H1 (cell line): Measurements from ENCODE around the gene SCCPDH. TPM values are rescaled to one million over a fixed set of nuclear protein-coding genes. Genes with fewer than 3 reads are reported as not detected.

ENCODE experiments used
- CTCF ChIA-PET: fragments of 300-600 bp; sonication (Branson Sonifier 250); formaldehyde crosslinking; loops from one replicate; lab custom pipeline; 2021; ENCODE audit not compliant: partially characterized antibody; lab: Charles Lee
- POLR2A ChIA-PET: fragments of 300-600 bp; sonication (Branson Sonifier 250); formaldehyde crosslinking; loops from one replicate; lab custom pipeline; 2021; ENCODE audit warnings: inconsistent platforms; ENCODE audit not compliant: partially characterized antibody; lab: Charles Lee
- DNase-seq, 2 experiments: peaks; one replicate each; pipeline versions ENCODE4 v3.0.0 to v3.0.0-alpha.2; 2010 to 2022; ENCODE audit warnings: low spot score in 2 of 2, low read depth in 1 of 2, mixed read lengths in 1 of 2
- FAIRE-seq: peaks from 2 replicates; lab custom pipeline; 2011; peaks lifted over from hg19 to GRCh38; lab: Jason Lieb, UNC
- H2AFZ ChIP-seq: 2 replicates; pipeline ENCODE4 v1.8.1; 2012; ENCODE audit warnings: low read length, inconsistent platforms
- H2AK5ac ChIP-seq: 2 replicates; pipeline ENCODE4 v1.6.1; 2013; ENCODE audit warnings: low read depth, low read length
- H2BK120ac ChIP-seq: replicated peaks from 2 replicates; pipeline ENCODE3; 2013; ENCODE audit warnings: low read depth, low read length, inconsistent platforms
- H2BK12ac ChIP-seq: 2 replicates; pipeline ENCODE4 v1.6.1; 2013; ENCODE audit warnings: low read depth, low read length
- H2BK15ac ChIP-seq: 2 replicates; pipeline ENCODE4 v1.6.1; 2013; ENCODE audit warnings: low read length
- H2BK20ac ChIP-seq: 2 replicates; pipeline ENCODE4 v1.6.1; 2013; ENCODE audit warnings: low read length
- H2BK5ac ChIP-seq: 2 replicates; pipeline ENCODE4 v1.6.1; 2013; ENCODE audit warnings: low read depth, low read length
- H3K14ac ChIP-seq: 2 replicates; pipeline ENCODE4 v1.6.1; 2013; ENCODE audit warnings: inconsistent platforms; ENCODE audit not compliant: insufficient read length
- H3K18ac ChIP-seq: 2 replicates; pipeline ENCODE4 v1.6.1; 2013; ENCODE audit warnings: low read length; ENCODE audit errors: extremely low read depth
- H3K23ac ChIP-seq: 2 replicates; pipeline ENCODE4 v1.6.1; 2013; ENCODE audit warnings: inconsistent platforms; ENCODE audit not compliant: insufficient read length
- H3K23me2 ChIP-seq: 2 replicates; pipeline ENCODE4 v1.6.1; 2013; ENCODE audit warnings: low read depth, low read length
- H3K27ac ChIP-seq: 2 replicates; pipeline ENCODE4 v1.6.1; 2011; ENCODE audit warnings: low read depth, low read length, inconsistent platforms
- H3K27me3 ChIP-seq, 4 experiments: replicated peaks in 1 of 4; 1 replicate in 1 of 4; 2 replicates in 3 of 4; pipeline versions ENCODE4 v1.6.1 to v1.8.1; 2011 to 2013; ENCODE audit warnings: low read length in 3 of 4, mild to moderate bottlenecking in 3 of 4, inconsistent platforms in 2 of 4, mixed read lengths in 2 of 4, moderate library complexity in 1 of 4; ENCODE audit not compliant: control insufficient read depth in 3 of 4, insufficient read depth in 3 of 4; ENCODE audit errors: extremely low read depth in 1 of 4
- H3K36me3 ChIP-seq, 4 experiments: 2 replicates each; pipeline versions ENCODE4 v1.6.1 to v1.8.1; 2011 to 2013; ENCODE audit warnings: mild to moderate bottlenecking in 4 of 4, low read length in 3 of 4, moderate library complexity in 2 of 4, control low read depth in 1 of 4, inconsistent platforms in 1 of 4; ENCODE audit not compliant: insufficient read depth in 4 of 4, control insufficient read depth in 2 of 4
- H3K4ac ChIP-seq: replicated peaks from 2 replicates; pipeline ENCODE3; 2013; ENCODE audit warnings: low read length, low read depth, mixed read lengths, inconsistent platforms; ENCODE audit not compliant: insufficient read length
- H3K4me1 ChIP-seq, 4 experiments: replicated peaks in 1 of 4; 1 replicate in 1 of 4; 2 replicates in 3 of 4; pipeline versions ENCODE4 v1.6.1 to v1.8.1; 2011 to 2013; ENCODE audit warnings: low read length in 3 of 4, inconsistent platforms in 2 of 4, mixed read lengths in 1 of 4; ENCODE audit not compliant: insufficient read depth in 4 of 4, control insufficient read depth in 3 of 4
- H3K4me2 ChIP-seq, 2 experiments: 2 replicates each; pipeline versions ENCODE4 v1.6.1 to v1.8.1; 2011 to 2013; ENCODE audit warnings: low read depth in 2 of 2, low read length in 2 of 2, control low read depth in 1 of 2, inconsistent platforms in 1 of 2, mild to moderate bottlenecking in 1 of 2; ENCODE audit not compliant: insufficient read depth in 1 of 2
- H3K4me3 ChIP-seq, 4 experiments: fragments of 200-600, 300-600 bp in 1 of 4; sonication (generic), shearing (Covaris generic), sonication (Bioruptor Twin) in 1 of 4; 2 replicates each; pipeline versions ENCODE4 v1.5.1 to v1.8.1; 2011 to 2016; ENCODE audit warnings: low read length in 4 of 4, low read depth in 3 of 4, control low read depth in 2 of 4, inconsistent platforms in 2 of 4, mild to moderate bottlenecking in 2 of 4, mixed read lengths in 1 of 4, moderate library complexity in 1 of 4; ENCODE audit not compliant: insufficient read depth in 2 of 4; ENCODE audit errors: extremely low read depth in 1 of 4
- H3K56ac ChIP-seq: replicated peaks from 2 replicates; pipeline ENCODE3; 2013; ENCODE audit warnings: low read depth, mild to moderate bottlenecking, mixed read lengths, low read length, inconsistent platforms; ENCODE audit not compliant: insufficient read length
- H3K79me1 ChIP-seq: 2 replicates; pipeline ENCODE4 v1.6.1; 2013; ENCODE audit warnings: low read depth, low read length, control low read depth
- H3K79me2 ChIP-seq, 2 experiments: 2 replicates each; pipeline versions ENCODE4 v1.6.1 to v1.8.1; 2012 to 2013; ENCODE audit warnings: low read length in 2 of 2, mild to moderate bottlenecking in 2 of 2, inconsistent platforms in 1 of 2; ENCODE audit not compliant: insufficient read depth in 2 of 2, control insufficient read depth in 1 of 2
- H3K9ac ChIP-seq, 4 experiments: replicated peaks in 1 of 4; 1 replicate in 1 of 4; 2 replicates in 3 of 4; pipeline versions ENCODE4 v1.6.1 to v1.8.1; 2011 to 2013; ENCODE audit warnings: low read depth in 3 of 4, low read length in 3 of 4, control low read depth in 2 of 4, mild to moderate bottlenecking in 2 of 4, moderate library complexity in 2 of 4, inconsistent platforms in 1 of 4; ENCODE audit errors: extremely low read depth in 1 of 4
- H3K9me3 ChIP-seq, 2 experiments: 2 replicates each; pipeline versions ENCODE4 v1.6.1 to v1.8.1; 2012 to 2013; ENCODE audit warnings: mild to moderate bottlenecking in 2 of 2, moderate library complexity in 2 of 2, control low read depth in 1 of 2, inconsistent platforms in 1 of 2, low read depth in 1 of 2, low read length in 1 of 2, mixed read lengths in 1 of 2; ENCODE audit not compliant: insufficient read depth in 2 of 2
- H4K20me1 ChIP-seq, 2 experiments: replicated peaks in 1 of 2; 2 replicates each; pipeline versions ENCODE3 to v1.8.1; 2011 to 2013; ENCODE audit warnings: inconsistent platforms in 2 of 2, low read length in 2 of 2, mild to moderate bottlenecking in 1 of 2; ENCODE audit not compliant: insufficient read depth in 2 of 2, control insufficient read depth in 1 of 2
- H4K5ac ChIP-seq: 2 replicates; pipeline ENCODE4 v1.6.1; 2013; ENCODE audit warnings: low read length, low read depth, mixed read lengths, inconsistent platforms; ENCODE audit not compliant: insufficient read length
- H4K8ac ChIP-seq: 2 replicates; pipeline ENCODE4 v1.8.0; 2013; ENCODE audit warnings: mild to moderate bottlenecking, moderate library complexity, low read length, inconsistent platforms; ENCODE audit not compliant: insufficient read depth; ENCODE audit errors: extremely low read depth
- H4K91ac ChIP-seq: replicated peaks from 2 replicates; pipeline ENCODE3; 2013; ENCODE audit warnings: low read length, mixed read lengths, inconsistent platforms; ENCODE audit not compliant: insufficient read length
- ASH2L ChIP-seq: fragments of 200-600, 300-600 bp; sonication (generic); IDR thresholded peaks from one replicate; pipeline ENCODE4 v1.7.1; 2017; ENCODE audit warnings: low read length
- BRCA1 ChIP-seq: IDR thresholded peaks from 2 replicates; pipeline ENCODE4 v1.6.1; 2012; ENCODE audit warnings: low read depth, low read length, improper control_type of control experiment
- CHD2 ChIP-seq: IDR thresholded peaks from 2 replicates; pipeline ENCODE4 v1.6.1; 2012; ENCODE audit warnings: low read length, improper control_type of control experiment
- E2F6 ChIP-seq: IDR thresholded peaks from 2 replicates; pipeline ENCODE4 v1.6.1; 2012; ENCODE audit warnings: inconsistent platforms
- FOSL1 ChIP-seq: IDR thresholded peaks from 2 replicates; pipeline ENCODE4 v1.6.1; 2011; ENCODE audit warnings: mild to moderate bottlenecking, low read depth, low read length, moderate library complexity; ENCODE audit not compliant: insufficient read depth
- JUN ChIP-seq: IDR thresholded peaks from 2 replicates; pipeline ENCODE4 v1.6.1; 2011; ENCODE audit warnings: low read depth, mild to moderate bottlenecking, improper control_type of control experiment, low read length
- KDM5A ChIP-seq: fragments of 200-600 bp; IDR thresholded peaks from 2 replicates; pipeline ENCODE4 v1.7.1; 2012; ENCODE audit warnings: mild to moderate bottlenecking, low read length, inconsistent platforms, mixed read lengths
- MAX ChIP-seq: IDR thresholded peaks from 2 replicates; pipeline ENCODE4 v1.6.1; 2012; ENCODE audit warnings: inconsistent platforms
- NANOG ChIP-seq: IDR thresholded peaks from 2 replicates; pipeline ENCODE4 v1.6.1; 2011; ENCODE audit warnings: low read length, low read depth, mild to moderate bottlenecking, inconsistent platforms; ENCODE audit not compliant: insufficient read depth, poor library complexity, severe bottlenecking
- POLR2A ChIP-seq, 2 experiments: IDR thresholded peaks; 1 replicate in 1 of 2; 2 replicates in 1 of 2; pipeline ENCODE4 v1.6.1; 2011; ENCODE audit warnings: low read depth in 2 of 2, low read length in 2 of 2, mild to moderate bottlenecking in 2 of 2; ENCODE audit errors: control extremely low read depth in 1 of 2
- RBBP5 ChIP-seq: IDR thresholded peaks from 2 replicates; pipeline ENCODE4 v1.7.1; 2012; ENCODE audit warnings: low read depth, mild to moderate bottlenecking, inconsistent platforms, low read length, moderate library complexity, borderline replicate concordance
- TAF7 ChIP-seq: optimal IDR thresholded peaks from 2 replicates; pipeline ENCODE3; 2011; ENCODE audit warnings: low read depth, mild to moderate bottlenecking, inconsistent platforms, low read length, moderate library complexity, borderline replicate concordance
- TEAD4 ChIP-seq: IDR thresholded peaks from 2 replicates; pipeline ENCODE4 v1.6.1; 2012; ENCODE audit warnings: low read depth, low read length, inconsistent platforms, mixed read lengths
- ZNF274 ChIP-seq: IDR thresholded peaks from 2 replicates; pipeline ENCODE4 v1.7.0; 2012; ENCODE audit warnings: low read length, borderline replicate concordance; ENCODE audit errors: extremely low read depth
- WGBS, 2 experiments: shearing (Covaris generic) in 1 of 2; methylation state at CpG; one replicate each; pipeline versions ENCODE4 v1.1.6 to v1.1.7; 2013 to 2015; ENCODE audit warnings: low lambda C conversion rate in 2 of 2, mixed read lengths in 2 of 2, inconsistent platforms in 1 of 2, low coverage in 1 of 2, missing lambda C conversion rate in 1 of 2; ENCODE audit not compliant: insufficient replicate concordance in 2 of 2, insufficient coverage in 1 of 2, insufficient read length in 1 of 2; ENCODE audit errors: extremely low coverage in 1 of 2, missing lambda C conversion rate in 1 of 2; 5-methylcytosine and 5-hydroxymethylcytosine counted together
- polyA plus RNA-seq, 7 experiments: library from polyadenylated mRNA; depleted of rRNA in 3 of 7; stranded (reverse) in 5 of 7; unstranded in 2 of 7; fragments of >200 nt in 5 of 7; fragments of 200-250 nt in 2 of 7; gene quantifications; 1 replicate in 5 of 7; 2 replicates in 1 of 7; 4 replicates in 1 of 7; pipeline versions ENCODE4 v1.2.1 to v1.2.3, GENCODE V29; 2011 to 2013; ENCODE audit warnings: missing spikeins in 2 of 7, mixed read lengths in 2 of 7
- total RNA-seq: library from RNA; stranded (reverse); fragmentation: NEBNext Ultra II Directional; extraction: Animal tissue kit (Norgen Biotek cat#: 25700); gene quantifications from 2 replicates; pipeline ENCODE4 v1.2.1, GENCODE V29; 2021

SCCPDH gene
- total and polyA plus RNA-seq, 2 of the 8 experiments (the other 6 are each of a cell fraction or from before 2014, with no cell fraction given) = 9.5 to 17.0 TPM

GRCh38 chr1:246797157-246797556 is 72.9 kb downstream of the SCCPDH start:
- no peak for DNase-seq
- no peak overlapping the region for H2BK12ac ChIP-seq
- CTCF ChIA-PET = no interaction called here
- 0 out of 2 replicates have a peak, but pooled peaks cover 2% of the 10 kb centered on the region for H3K23me2 ChIP-seq
- no peak overlapping the region for H2AK5ac ChIP-seq
- 89% methylated on average over 8 of the region's 8 CpGs; no CpG with 5 or more reads in 1 of the 2 experiments for WGBS, 2 experiments
- POLR2A ChIA-PET = interaction anchor here (1.7 kb wide), 1 partner anchor 12 kb away, joined by 4 read pairs; no protein-coding TSS in a partner anchor
- no peak overlapping the region for H3K56ac ChIP-seq
- no peak overlapping the region for H3K4me3 ChIP-seq
- no peaks in the 10 kb centered on the region for H3K9me3 ChIP-seq
- no peak overlapping the region for H3K27ac ChIP-seq
- H3K14ac ChIP-seq = no peak overlapping the region
- no peak overlapping the region for H2BK5ac ChIP-seq
- no peak overlapping the region for H2BK120ac ChIP-seq
- H3K27me3 ChIP-seq = no peaks in the 10 kb centered on the region
- no peak overlapping the region for H4K5ac ChIP-seq
- no peaks in the 10 kb centered on the region for H3K79me1 ChIP-seq
- no peak overlapping the region for H3K23ac ChIP-seq
- H2BK15ac ChIP-seq = no peak overlapping the region
- H3K4me1 ChIP-seq = peaks cover 5 to 30% (median 27%) of the 10 kb centered on the region in 4 experiments
- H3K4ac ChIP-seq = no peak overlapping the region
- no peak overlapping the region for H3K4me2 ChIP-seq
- H2AFZ ChIP-seq = no peak overlapping the region
- H3K9ac ChIP-seq = no peak overlapping the region
- no peak overlapping the region for H4K8ac ChIP-seq
- H3K36me3 ChIP-seq = no peaks in the 10 kb centered on the region
- FAIRE-seq = no peak
- H4K91ac ChIP-seq = no peak overlapping the region
- H3K79me2 ChIP-seq = no peaks in the 10 kb centered on the region
- H2BK20ac ChIP-seq = no peak overlapping the region
- no peak overlapping the region for H3K18ac ChIP-seq
- no peaks in the 10 kb centered on the region for H4K20me1 ChIP-seq
- TF ChIP-seq NANOG (no peak), JUN (no peak), ASH2L (no peak), CHD2 (no peak), FOSL1 (no peak), POLR2A (IDR thresholded peaks at IDR 0.05; ENCODE audit: control extremely low read depth in 1 of 2, low read depth in 2 of 2, low read length in 2 of 2) (no peak), TEAD4 (no peak), E2F6 (no peak), RBBP5 (no peak), TAF7 (no peak), BRCA1 (no peak), MAX (no peak), KDM5A (no peak), ZNF274 (no peak)
